Bronchial epithelial cell (primary cell): ENCODE data around the gene DPP10. TPM values are rescaled to one million over a fixed set of nuclear protein-coding genes. Genes with fewer than 3 reads are reported as not detected.

ENCODE experiments used
- DNase-seq: peaks from one replicate; pipeline ENCODE4 v3.0.0-alpha.2; 2010; ENCODE audit warnings: low read depth
- FAIRE-seq: peaks from 2 replicates; lab custom pipeline; 2011; peaks lifted over from hg19 to GRCh38; lab: Jason Lieb, UNC
- H3K27me3 ChIP-seq: 2 replicates; pipeline ENCODE4 v1.5.1; 2011; ENCODE audit warnings: low read length; ENCODE audit not compliant: control insufficient read depth, insufficient read depth
- H3K36me3 ChIP-seq: 2 replicates; pipeline ENCODE4 v1.5.1; 2011; ENCODE audit warnings: low read length; ENCODE audit not compliant: control insufficient read depth, insufficient read depth
- H3K4me3 ChIP-seq: 2 replicates; pipeline ENCODE4 v1.5.1; 2011; ENCODE audit warnings: mild to moderate bottlenecking, low read depth, low read length, control low read depth
- CTCF ChIP-seq: IDR thresholded peaks from 2 replicates; pipeline ENCODE4 v1.5.1; 2011; ENCODE audit warnings: mild to moderate bottlenecking, moderate library complexity, low read length, control low read depth, inconsistent platforms; ENCODE audit not compliant: insufficient read depth, severe bottlenecking
- total RNA-seq: library from RNA; depleted of rRNA; stranded (reverse); fragments of >200 nt; gene quantifications from 2 replicates; pipeline ENCODE4 v1.2.1, GENCODE V29; 2014

DPP10 gene
- total RNA-seq, 1 donor from 2014 or later, result 0.26 TPM

- DNase-seq (no peak), FAIRE-seq (no peak)
- H3K27me3 ChIP-seq, result no peaks in the 10 kb centered on the region
- no peaks in the 10 kb centered on the region for H3K36me3 ChIP-seq
- no peak overlapping the region for H3K4me3 ChIP-seq
- no peak for TF ChIP-seq CTCF
Observed at GRCh38 chr2:115782286-115782685, 1339.8 kb downstream of the DPP10 start.

- Histone ChIP-seq H3K36me3 (no peaks in the 10 kb centered on the region), H3K4me3 (no peak overlapping the region), H3K27me3 (no peaks in the 10 kb centered on the region)
- DNase-seq, result no peak
- TF ChIP-seq CTCF, result no peak
- no peak for FAIRE-seq
Observed at GRCh38 chr2:115796078-115796477, 1353.6 kb downstream of the DPP10 start.

- DNase-seq (no peak), FAIRE-seq (no peak)
- no peak for TF ChIP-seq CTCF
- no peaks in the 10 kb centered on the region for H3K36me3 ChIP-seq
- H3K27me3 ChIP-seq, result no peaks in the 10 kb centered on the region
- no peak overlapping the region for H3K4me3 ChIP-seq
Observed at GRCh38 chr2:115807276-115807675, 1364.8 kb downstream of the DPP10 start.

- FAIRE-seq (no peak), DNase-seq (no peak)
- no peak for TF ChIP-seq CTCF
- Histone ChIP-seq H3K4me3 (no peak overlapping the region), H3K36me3 (no peaks in the 10 kb centered on the region), H3K27me3 (no peaks in the 10 kb centered on the region)
Observed at GRCh38 chr2:115825912-115826311, 1383.5 kb downstream of the DPP10 start.

- no peaks in the 10 kb centered on the region for H3K27me3 ChIP-seq
- H3K4me3 ChIP-seq, result no peak overlapping the region
- no peak for TF ChIP-seq CTCF
- FAIRE-seq, result no peak
- no peaks in the 10 kb centered on the region for H3K36me3 ChIP-seq
- DNase-seq, result no peak
Observed at GRCh38 chr2:115833196-115833595, 1390.8 kb downstream of the DPP10 start.

- no peak overlapping the region for H3K4me3 ChIP-seq
- no peak for TF ChIP-seq CTCF
- H3K27me3 ChIP-seq, result no peaks in the 10 kb centered on the region
- no peak for FAIRE-seq
- no peak for DNase-seq
- H3K36me3 ChIP-seq, result no peaks in the 10 kb centered on the region
Observed at GRCh38 chr2:115838539-115838938, 1396.1 kb downstream of the DPP10 start.
